ENCODE results near the gene CDSN.

DNA sequence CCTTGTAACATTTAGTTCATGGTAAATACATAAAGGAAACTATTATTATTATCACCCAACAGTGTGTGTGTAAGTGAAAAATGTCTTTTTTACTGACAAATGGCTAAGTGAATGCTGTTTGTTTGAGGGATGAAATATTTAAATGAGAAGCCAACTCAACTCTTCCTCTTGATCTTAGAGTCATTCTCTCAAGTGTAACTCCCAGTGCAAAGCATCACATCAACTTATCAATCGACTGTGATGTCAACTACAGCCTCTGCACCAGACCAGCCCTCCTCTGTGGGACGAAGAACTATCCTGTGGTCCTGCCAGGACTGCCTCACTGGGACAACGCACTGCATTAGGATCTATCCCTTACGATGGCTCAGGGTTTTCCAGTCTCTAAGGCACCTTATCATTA is 13.2 kb downstream of the CDSN start:
- TF ChIP-seq CTCF (IDR thresholded peaks at IDR 0.05), result no peak
- TF ChIP-seq POLR2A (IDR thresholded peaks at IDR 0.05), result no peak
